ENCODE measurements around the gene S100A6.
"Not testable (repeated sequence)": the region's sequence is repeated elsewhere in the genome, so short reads cannot be mapped to it uniquely, and the experiment has no call there.

S100A6 gene

GRCh38 chr1:153535242-153536011 lies at the start of gene S100A6:
S100A6 (minus strand) TSS chr1:153535991; CDS start chr1:153535339, 652 bp downstream.
- H3K27ac ChIP-seq: peak within 1 kb of the TSS; percentile 98
- DNase-seq (ENCODE audit: low read depth, low spot score): no peak

GRCh38 chr1:153585006-153585405 lies 49.2 kb upstream of the S100A6 start:
- no peak for DNase-seq (ENCODE audit: low read depth, low spot score)
- no peak overlapping the region for H3K27ac ChIP-seq

- H3K27ac ChIP-seq: no peak overlapping the region
Observed at GRCh38 chr1:153583976-153584375, 48.2 kb upstream of the S100A6 start.

GRCh38 chr1:153583514-153583913 lies 47.7 kb upstream of the S100A6 start:
- H3K27ac ChIP-seq; DNase-seq (ENCODE audit: low read depth, low spot score): not testable (repeated sequence)

More at GRCh38 chr1:153583976-153584375, 48.2 kb upstream of the S100A6 start:
- no peak for DNase-seq (ENCODE audit: low read depth, low spot score)

GRCh38 chr1:153582836-153583235 lies 47.0 kb upstream of the S100A6 start:
- not testable (repeated sequence) for DNase-seq (ENCODE audit: low read depth, low spot score); H3K27ac ChIP-seq

GRCh38 chr1:153578936-153579335 lies 43.1 kb upstream of the S100A6 start:
- no peak overlapping the region for H3K27ac ChIP-seq
- DNase-seq (ENCODE audit: low read depth, low spot score): no peak

GRCh38 chr1:153578490-153578889 lies 42.7 kb upstream of the S100A6 start:
- H3K27ac ChIP-seq: no peak overlapping the region
- DNase-seq (ENCODE audit: low read depth, low spot score): no peak

- DNase-seq (ENCODE audit: low read depth, low spot score): no peak
- H3K27ac ChIP-seq: no peak overlapping the region
Observed at GRCh38 chr1:153577624-153578051, 41.8 kb upstream of the S100A6 start.

GRCh38 chr1:153577138-153577537 lies 41.3 kb upstream of the S100A6 start:
- H3K27ac ChIP-seq: no peak overlapping the region
- no peak for DNase-seq (ENCODE audit: low read depth, low spot score)

GRCh38 chr1:153575497-153575896 lies 39.7 kb upstream of the S100A6 start:
- not testable (repeated sequence) for DNase-seq (ENCODE audit: low read depth, low spot score)

GRCh38 chr1:153575081-153575491 lies 39.3 kb upstream of the S100A6 start:
- DNase-seq (ENCODE audit: low read depth, low spot score); H3K27ac ChIP-seq: not testable (repeated sequence)

More at GRCh38 chr1:153575497-153575896, 39.7 kb upstream of the S100A6 start:
- H3K27ac ChIP-seq: not testable (repeated sequence)

- DNase-seq (ENCODE audit: low read depth, low spot score): no peak
- H3K27ac ChIP-seq: peak overlapping the region; percentile 95
Observed at GRCh38 chr1:153573351-153573750, 37.6 kb upstream of the S100A6 start.

- H3K27ac ChIP-seq: peak overlapping the region; percentile 95
- peak; percentile 77 for DNase-seq (ENCODE audit: low read depth, low spot score)
Observed at GRCh38 chr1:153572569-153573015, 36.8 kb upstream of the S100A6 start.

GRCh38 chr1:153571706-153572105 lies 35.9 kb upstream of the S100A6 start:
- H3K27ac ChIP-seq: peak overlapping the region; percentile 95
- DNase-seq (ENCODE audit: low read depth, low spot score): no peak

- DNase-seq (ENCODE audit: low read depth, low spot score): no peak
- no peak overlapping the region for H3K27ac ChIP-seq
Observed at GRCh38 chr1:153570874-153571273, 35.1 kb upstream of the S100A6 start.

GRCh38 chr1:153569465-153569864 lies 33.7 kb upstream of the S100A6 start:
- no peak for DNase-seq (ENCODE audit: low read depth, low spot score)
- H3K27ac ChIP-seq: peak overlapping the region; percentile 100

- H3K27ac ChIP-seq: peak overlapping the region; percentile 100
- DNase-seq (ENCODE audit: low read depth, low spot score): peak; percentile 91
Observed at GRCh38 chr1:153568367-153569099, 32.7 kb upstream of the S100A6 start.

- peak overlapping the region; percentile 100 for H3K27ac ChIP-seq
- peak; percentile 99 for DNase-seq (ENCODE audit: low read depth, low spot score)
Observed at GRCh38 chr1:153567621-153568366, 32.0 kb upstream of the S100A6 start.

GRCh38 chr1:153566414-153567371 lies 30.9 kb upstream of the S100A6 start:
- DNase-seq (ENCODE audit: low read depth, low spot score): peak; percentile 98
- peak overlapping the region; percentile 100 for H3K27ac ChIP-seq

Measured in epithelial cell of prostate (primary cell).